ENCODE measurements around the gene PITHD1. TPM values are rescaled to one million over a fixed set of nuclear protein-coding genes. Genes with fewer than 3 reads are reported as not detected.
"Not testable (repeated sequence)": the region's sequence is repeated elsewhere in the genome, so short reads cannot be mapped to it uniquely, and the experiment has no call there.

Gene PITHD1
- total RNA-seq: 10 to 100 TPM; 36.7 to 40.6 (median 38.9) TPM

GRCh38 chr1:23777979-23778814 is at the start of gene PITHD1:
Gene PITHD1 (plus strand): TSS chr1:23778418. CDS start chr1:23778516, 98 bp downstream.
- in situ Hi-C loops (cut with MboI; ENCODE audit: low pct_ligation_motif_present in 1 of 4, low pct_unique_long_range_greater_than_20kb in 1 of 4, low sequenced_read_pairs in 3 of 4) (loop anchor here in 1 of 4 donors (10.0 kb wide), 1 partner anchor 137 kb away; the partner anchor contains the start of gene CNR2), intact Hi-C loops (cut with DNase I; ENCODE audit: low total_unique reads) (no loop called here)
- 0% methylated on average over 73 of the region's 91 CpGs; no CpG with 5 or more reads in 1 of the 2 donors for WGBS, 2 donors (ENCODE audit: low coverage in 1 of 2)
- TF ChIP-seq EP300 (IDR thresholded peaks at IDR 0.05; ENCODE audit: low read depth) (no peak), POLR2A (IDR thresholded peaks at IDR 0.05) (peak; percentile 70), POLR2AphosphoS5 (IDR thresholded peaks at IDR 0.05) (peak; percentile 82 to 96 (median 94)), CTCF (IDR thresholded peaks at IDR 0.05) (no peak)
- Histone ChIP-seq H3K4me1 (peaks cover 15 to 30% (median 21%) of the 10 kb centered on the region in 4 donors), H3K36me3 (no peaks in the 10 kb centered on the region), H3K27ac (peak within 1 kb of the TSS; percentile 86 to 99 (median 92)), H3K27me3 (no peaks in the 10 kb centered on the region), H3K4me3 (peak within 1 kb of the TSS; percentile 75 to 100 (median 84)), H3K9me3 (no peaks in the 10 kb centered on the region)
- peak; percentile 88 for DNase-seq

- Histone ChIP-seq H3K4me1 (peaks cover 2 to 22% (median 14%) of the 10 kb centered on the region in 4 donors), H3K36me3 (no peaks in the 10 kb centered on the region), H3K9me3 (no peaks in the 10 kb centered on the region), H3K27me3 (no peaks in the 10 kb centered on the region), H3K27ac (peak overlapping the region in 1 of 4 donors; percentile 53), H3K4me3 (no peak overlapping the region)
- in situ Hi-C loops (cut with MboI; ENCODE audit: low pct_ligation_motif_present in 1 of 4, low pct_unique_long_range_greater_than_20kb in 1 of 4, low sequenced_read_pairs in 3 of 4) (no loop called here), intact Hi-C loops (cut with DNase I; ENCODE audit: low total_unique reads) (no loop called here)
- 86 to 88% methylated on average over 6 to 10 of the region's 10 CpGs for WGBS, 2 donors (ENCODE audit: low coverage in 1 of 2)
- no peak for DNase-seq
- TF ChIP-seq POLR2AphosphoS5 (IDR thresholded peaks at IDR 0.05) (no peak), EP300 (IDR thresholded peaks at IDR 0.05; ENCODE audit: low read depth) (no peak), CTCF (IDR thresholded peaks at IDR 0.05) (no peak), POLR2A (IDR thresholded peaks at IDR 0.05) (no peak)
These were observed 45.6 kb upstream of the PITHD1 start for GRCh38 chr1:23732363-23733224.

- intact Hi-C loops (cut with DNase I; ENCODE audit: low total_unique reads); H3K9me3 ChIP-seq; H3K36me3 ChIP-seq; in situ Hi-C loops (cut with MboI; ENCODE audit: low pct_ligation_motif_present in 1 of 4, low pct_unique_long_range_greater_than_20kb in 1 of 4, low sequenced_read_pairs in 3 of 4); H3K4me3 ChIP-seq; H3K27me3 ChIP-seq: not testable (repeated sequence)
- WGBS, 2 donors (ENCODE audit: low coverage in 1 of 2): 50 to 65% methylated on average over 4 to 5 of the region's 5 CpGs
- peak overlapping the region in 1 of 4 donors; percentile 53 for H3K27ac ChIP-seq
- peak; percentile 45 for DNase-seq
- peaks cover 0 to 15% (median 7%) of the 10 kb centered on the region in 4 donors for H3K4me1 ChIP-seq
These were observed 44.9 kb upstream of the PITHD1 start for GRCh38 chr1:23733281-23733680.

- no peak overlapping the region for H3K27ac ChIP-seq
- in situ Hi-C loops (cut with MboI; ENCODE audit: low pct_ligation_motif_present in 1 of 4, low pct_unique_long_range_greater_than_20kb in 1 of 4, low sequenced_read_pairs in 3 of 4): no loop called here
- no peak for TF ChIP-seq POLR2AphosphoS5 (IDR thresholded peaks at IDR 0.05)
- TF ChIP-seq CTCF (IDR thresholded peaks at IDR 0.05): no peak
- no peak for TF ChIP-seq EP300 (IDR thresholded peaks at IDR 0.05; ENCODE audit: low read depth)
- no peak for TF ChIP-seq POLR2A (IDR thresholded peaks at IDR 0.05)
- intact Hi-C loops (cut with DNase I; ENCODE audit: low total_unique reads): no loop called here
- WGBS, 2 donors (ENCODE audit: low coverage in 1 of 2): 91 to 95% methylated on average over 7 of the region's 7 CpGs
- H3K36me3 ChIP-seq: no peaks in the 10 kb centered on the region
- peaks cover 0 to 9% (median 0%) of the 10 kb centered on the region in 4 donors for H3K4me1 ChIP-seq
- no peaks in the 10 kb centered on the region for H3K27me3 ChIP-seq
- no peaks in the 10 kb centered on the region for H3K9me3 ChIP-seq
- no peak overlapping the region for H3K4me3 ChIP-seq
- DNase-seq: no peak
These were observed 41.6 kb upstream of the PITHD1 start for GRCh38 chr1:23736437-23737134.
